ENCODE data around the gene SMIM7.

Gene SMIM7

GRCh38 chr19:16623066-16623465 lies 36.9 kb downstream of the SMIM7 start:
- DNase-seq (ENCODE audit: extremely low read depth in 1 of 2, low read depth in 1 of 2), result no peak

- DNase-seq (ENCODE audit: extremely low read depth in 1 of 2, low read depth in 1 of 2), result no peak
These were observed 38.7 kb downstream of the SMIM7 start for GRCh38 chr19:16621165-16621800.

- no peak for DNase-seq (ENCODE audit: extremely low read depth in 1 of 2, low read depth in 1 of 2)
These were observed 39.4 kb downstream of the SMIM7 start for GRCh38 chr19:16620584-16620983.

- no peak for DNase-seq (ENCODE audit: extremely low read depth in 1 of 2, low read depth in 1 of 2)
These were observed 39.9 kb downstream of the SMIM7 start for GRCh38 chr19:16620018-16620417.

- no peak for DNase-seq (ENCODE audit: extremely low read depth in 1 of 2, low read depth in 1 of 2)
These were observed 40.5 kb downstream of the SMIM7 start for GRCh38 chr19:16619457-16619856.

GRCh38 chr19:16618248-16618647 lies 41.7 kb downstream of the SMIM7 start:
- DNase-seq (ENCODE audit: extremely low read depth in 1 of 2, low read depth in 1 of 2), result no peak

- no peak for DNase-seq (ENCODE audit: extremely low read depth in 1 of 2, low read depth in 1 of 2)
These were observed 44.1 kb downstream of the SMIM7 start for GRCh38 chr19:16615808-16616207.

GRCh38 chr19:16614941-16615340 lies 45.0 kb downstream of the SMIM7 start:
- no peak for DNase-seq (ENCODE audit: extremely low read depth in 1 of 2, low read depth in 1 of 2)

- no peak for DNase-seq (ENCODE audit: extremely low read depth in 1 of 2, low read depth in 1 of 2)
These were observed 46.1 kb downstream of the SMIM7 start for GRCh38 chr19:16613841-16614240.

- DNase-seq (ENCODE audit: extremely low read depth in 1 of 2, low read depth in 1 of 2), result no peak
These were observed 47.3 kb downstream of the SMIM7 start for GRCh38 chr19:16612636-16613035.

- no peak for DNase-seq (ENCODE audit: extremely low read depth in 1 of 2, low read depth in 1 of 2)
These were observed 48.8 kb downstream of the SMIM7 start for GRCh38 chr19:16611121-16611520.

- DNase-seq (ENCODE audit: extremely low read depth in 1 of 2, low read depth in 1 of 2), result no peak
These were observed 50.3 kb downstream of the SMIM7 start for GRCh38 chr19:16609511-16610200.

GRCh38 chr19:16608290-16608739 lies 51.6 kb downstream of the SMIM7 start:
- no peak for DNase-seq (ENCODE audit: extremely low read depth in 1 of 2, low read depth in 1 of 2)

- DNase-seq (ENCODE audit: extremely low read depth in 1 of 2, low read depth in 1 of 2), result no peak
These were observed 52.1 kb downstream of the SMIM7 start for GRCh38 chr19:16607819-16608218.

- DNase-seq (ENCODE audit: extremely low read depth in 1 of 2, low read depth in 1 of 2), result no peak
These were observed 54.4 kb downstream of the SMIM7 start for GRCh38 chr19:16605553-16605994.

- DNase-seq (ENCODE audit: extremely low read depth in 1 of 2, low read depth in 1 of 2), result no peak
These were observed 54.8 kb downstream of the SMIM7 start for GRCh38 chr19:16605115-16605514.

- no peak for DNase-seq (ENCODE audit: extremely low read depth in 1 of 2, low read depth in 1 of 2)
These were observed 55.3 kb downstream of the SMIM7 start for GRCh38 chr19:16604615-16605014.

GRCh38 chr19:16603090-16603489 lies 56.9 kb downstream of the SMIM7 start:
- DNase-seq (ENCODE audit: extremely low read depth in 1 of 2, low read depth in 1 of 2), result no peak

- no peak for DNase-seq (ENCODE audit: extremely low read depth in 1 of 2, low read depth in 1 of 2)
These were observed 58.4 kb downstream of the SMIM7 start for GRCh38 chr19:16601378-16602052.

GRCh38 chr19:16600824-16601223 lies 59.1 kb downstream of the SMIM7 start:
- no peak for DNase-seq (ENCODE audit: extremely low read depth in 1 of 2, low read depth in 1 of 2)

- DNase-seq (ENCODE audit: extremely low read depth in 1 of 2, low read depth in 1 of 2), result no peak
These were observed 60.1 kb downstream of the SMIM7 start for GRCh38 chr19:16599655-16600346.
